Heart left ventricle (tissue), 13 donors: ENCODE measurements around the gene NEDD4L.

ENCODE experiments used
- POLR2A ChIP-seq, 2 donors: fragments of 450-650 bp; IDR thresholded peaks; one replicate each; pipeline ENCODE4 v1.6.1; 2017; ENCODE audit warnings: antibody characterized with exemption in 2 of 2, mild to moderate bottlenecking in 2 of 2, moderate library complexity in 2 of 2
- TF ChIP-seq, protein P1 (sequence below), 12 donors: fragments of 200-600 bp; sonication (generic) in 4 of 12; IDR thresholded peaks; one replicate each; pipeline versions ENCODE4 v1.5.0 to v1.8.0; 2018 to 2022; ENCODE audit warnings: antibody characterized with exemption in 12 of 12, mild to moderate bottlenecking in 5 of 12
- donor health status: ischemic (EF 13 %, LVEDD 7.1; RV severe dilation, severe dysfunction).
- donor health status: DM: no; HTN: yes; CAD: no.
- donor health status: DM: no; HTN: no; CAD: no.
- donor health status: ischemic (EF 25% LVEDD 6.9; RV normal size, moderate dysfunction).
- donor health status: ischemic (EF 25% LVEDD 5.7; RV mildly dilated, moderate dysfunction).
- donor health status: ischemic (EF 35%, LVEDD 5.7; RV mildly dilated, moderate dysfunction).
- donor health status: nonischemic (EF 11% LVEDD 7.7; RV severe dilation, severe dysfunction).
- donor health status: DM: yes; HTN: yes; CAD: no.
- donor health status: PGD.
- donor health status: ischemic (EF 29% LVEDD 5.4; RV normal size, mild dysfunction).
- donor health status: nonischemic (EF 23%, LVEDD 6.1; RV moderate dilation, normal function).

DNA sequence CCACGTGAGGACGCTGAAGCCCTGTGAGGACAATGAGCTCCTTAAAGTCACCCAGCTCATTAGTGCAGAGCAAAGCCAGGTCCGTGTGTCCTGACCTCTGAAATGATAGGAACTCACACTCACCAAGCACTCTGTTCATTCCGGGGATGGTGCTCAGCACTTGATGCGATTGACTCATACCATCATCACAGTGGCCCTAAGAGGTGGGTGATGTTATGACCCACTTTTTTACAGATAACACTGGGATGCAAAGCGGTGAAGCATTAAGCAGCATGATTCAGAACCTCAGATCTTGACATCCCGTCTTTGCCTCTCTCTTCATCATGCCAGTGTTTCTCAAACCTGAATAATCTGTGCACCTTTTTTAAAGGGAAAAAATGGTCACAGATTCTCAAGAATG lies 350.0 kb downstream of the NEDD4L start:
- TF ChIP-seq POLR2A (IDR thresholded peaks at IDR 0.05) = no peak
- TF ChIP-seq, protein P1, sequence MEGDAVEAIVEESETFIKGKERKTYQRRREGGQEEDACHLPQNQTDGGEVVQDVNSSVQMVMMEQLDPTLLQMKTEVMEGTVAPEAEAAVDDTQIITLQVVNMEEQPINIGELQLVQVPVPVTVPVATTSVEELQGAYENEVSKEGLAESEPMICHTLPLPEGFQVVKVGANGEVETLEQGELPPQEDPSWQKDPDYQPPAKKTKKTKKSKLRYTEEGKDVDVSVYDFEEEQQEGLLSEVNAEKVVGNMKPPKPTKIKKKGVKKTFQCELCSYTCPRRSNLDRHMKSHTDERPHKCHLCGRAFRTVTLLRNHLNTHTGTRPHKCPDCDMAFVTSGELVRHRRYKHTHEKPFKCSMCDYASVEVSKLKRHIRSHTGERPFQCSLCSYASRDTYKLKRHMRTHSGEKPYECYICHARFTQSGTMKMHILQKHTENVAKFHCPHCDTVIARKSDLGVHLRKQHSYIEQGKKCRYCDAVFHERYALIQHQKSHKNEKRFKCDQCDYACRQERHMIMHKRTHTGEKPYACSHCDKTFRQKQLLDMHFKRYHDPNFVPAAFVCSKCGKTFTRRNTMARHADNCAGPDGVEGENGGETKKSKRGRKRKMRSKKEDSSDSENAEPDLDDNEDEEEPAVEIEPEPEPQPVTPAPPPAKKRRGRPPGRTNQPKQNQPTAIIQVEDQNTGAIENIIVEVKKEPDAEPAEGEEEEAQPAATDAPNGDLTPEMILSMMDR (IDR thresholded peaks at IDR 0.05) = no peak
